Measurements from ENCODE around the gene EN1.

EN1 gene

GRCh38 chr2:118846953-118847761 is at the start of gene EN1:
EN1 (minus strand) TSS chr2:118847648; CDS start chr2:118847167, 481 bp downstream.
- no peak for DNase-seq

GRCh38 chr2:118893100-118893499 is 45.7 kb upstream of the EN1 start:
- no peak for DNase-seq

GRCh38 chr2:118889995-118890394 is 42.5 kb upstream of the EN1 start:
- no peak for DNase-seq

GRCh38 chr2:118883792-118884191 is 36.3 kb upstream of the EN1 start:
- DNase-seq: no peak

- DNase-seq: peak; percentile 58
Observed at GRCh38 chr2:118882693-118883336, 35.4 kb upstream of the EN1 start.

- DNase-seq: peak; percentile 68
Observed at GRCh38 chr2:118881490-118882129, 34.2 kb upstream of the EN1 start.

GRCh38 chr2:118880501-118880900 is 33.1 kb upstream of the EN1 start:
- no peak for DNase-seq

- DNase-seq: no peak
Observed at GRCh38 chr2:118878531-118879149, 31.2 kb upstream of the EN1 start.

GRCh38 chr2:118875318-118875717 is 27.9 kb upstream of the EN1 start:
- no peak for DNase-seq

GRCh38 chr2:118874324-118874723 is 26.9 kb upstream of the EN1 start:
- DNase-seq: no peak

GRCh38 chr2:118865106-118865505 is 17.7 kb upstream of the EN1 start:
- no peak for DNase-seq

- no peak for DNase-seq
Observed at GRCh38 chr2:118864207-118864606, 16.8 kb upstream of the EN1 start.

- DNase-seq: no peak
Observed at GRCh38 chr2:118861731-118862130, 14.3 kb upstream of the EN1 start.

- no peak for DNase-seq
Observed at GRCh38 chr2:118861242-118861641, 13.8 kb upstream of the EN1 start.

GRCh38 chr2:118860506-118860905 is 13.1 kb upstream of the EN1 start:
- no peak for DNase-seq

- DNase-seq: no peak
Observed at GRCh38 chr2:118859157-118859770, 11.8 kb upstream of the EN1 start.

- no peak for DNase-seq
Observed at GRCh38 chr2:118858485-118859156, 11.2 kb upstream of the EN1 start.

GRCh38 chr2:118857677-118858484 is 10.4 kb upstream of the EN1 start:
- no peak for DNase-seq

- no peak for DNase-seq
Observed at GRCh38 chr2:118856978-118857676, 9.7 kb upstream of the EN1 start.

GRCh38 chr2:118856330-118856977 is 9.0 kb upstream of the EN1 start:
- DNase-seq: no peak

Measured in stimulated activated CD4-positive, alpha-beta T cell treated with anti-CD3 and anti-CD28 coated beads, Interleukin-4, amount 100 ng/mL, for 1 hour (primary cell).